Keratinocyte (primary cell): Measurements from ENCODE around the gene HMGB1. TPM values are rescaled to one million over a fixed set of nuclear protein-coding genes. Genes with fewer than 3 reads are reported as not detected.

Experiments used
- DNase-seq: peaks from one replicate; pipeline ENCODE4 v3.0.0-alpha.2; 2011; ENCODE audit warnings: low read depth, missing footprints, low spot score
- FAIRE-seq: peaks from 2 replicates; lab custom pipeline; 2011; peaks lifted over from hg19 to GRCh38; lab: Jason Lieb, UNC
- H2AFZ ChIP-seq: 2 replicates; pipeline ENCODE4 v1.6.0; 2012; ENCODE audit warnings: low read length, control low read depth, inconsistent platforms; ENCODE audit not compliant: control insufficient read depth
- H3K27ac ChIP-seq: 2 replicates; pipeline ENCODE4 v1.5.1; 2011; ENCODE audit warnings: low read length; ENCODE audit not compliant: control insufficient read depth, insufficient read depth
- H3K27me3 ChIP-seq: 3 replicates; pipeline ENCODE4 v1.6.0; 2011; ENCODE audit warnings: low read length; ENCODE audit not compliant: control insufficient read depth, insufficient read depth; ENCODE audit errors: extremely low read depth
- H3K36me3 ChIP-seq, 2 experiments: 2 replicates in 1 of 2; 3 replicates in 1 of 2; pipeline ENCODE4 v1.5.1; 2011; ENCODE audit warnings: low read length in 2 of 2, mild to moderate bottlenecking in 1 of 2; ENCODE audit not compliant: control insufficient read depth in 2 of 2, insufficient read depth in 2 of 2; ENCODE audit errors: extremely low read depth in 1 of 2
- H3K4me1 ChIP-seq: 3 replicates; pipeline ENCODE4 v1.5.1; 2011; ENCODE audit warnings: low read length; ENCODE audit not compliant: control insufficient read depth, insufficient read depth; ENCODE audit errors: extremely low read depth
- H3K4me2 ChIP-seq: 3 replicates; pipeline ENCODE4 v1.6.0; 2011; ENCODE audit warnings: low read depth, low read length; ENCODE audit not compliant: control insufficient read depth, insufficient read depth; ENCODE audit errors: extremely low read depth
- H3K4me3 ChIP-seq, 3 experiments: fragments of 200-600 bp in 1 of 3; sonication (generic) in 1 of 3; 2 replicates in 2 of 3; 3 replicates in 1 of 3; pipeline ENCODE4 v1.5.1; 2011 to 2016; ENCODE audit warnings: low read length in 3 of 3, mild to moderate bottlenecking in 3 of 3, control low read depth in 2 of 3, inconsistent platforms in 1 of 3, low read depth in 1 of 3, mixed read lengths in 1 of 3, mixed run types in 1 of 3, moderate library complexity in 1 of 3; ENCODE audit not compliant: control insufficient read depth in 2 of 3, insufficient read depth in 2 of 3; ENCODE audit errors: extremely low read depth in 1 of 3
- H3K79me2 ChIP-seq: 2 replicates; pipeline ENCODE4 v1.6.0; 2012; ENCODE audit warnings: low read length; ENCODE audit not compliant: control insufficient read depth, insufficient read depth
- H3K9ac ChIP-seq: 3 replicates; pipeline ENCODE4 v1.6.0; 2011; ENCODE audit warnings: low read length; ENCODE audit not compliant: control insufficient read depth, insufficient read depth; ENCODE audit errors: extremely low read depth
- H3K9me1 ChIP-seq: 3 replicates; pipeline ENCODE4 v1.6.0; 2011; ENCODE audit warnings: low read length; ENCODE audit not compliant: control insufficient read depth, insufficient read depth; ENCODE audit errors: extremely low read depth
- H3K9me3 ChIP-seq: 2 replicates; pipeline ENCODE4 v1.5.1; 2012; ENCODE audit warnings: low read depth, low read length; ENCODE audit not compliant: control insufficient read depth
- H4K20me1 ChIP-seq: 3 replicates; pipeline ENCODE4 v1.6.0; 2011; ENCODE audit warnings: low read length; ENCODE audit not compliant: control insufficient read depth, insufficient read depth; ENCODE audit errors: extremely low read depth
- EZH2 ChIP-seq: IDR thresholded peaks from one replicate; pipeline ENCODE4 v1.6.1; 2012; ENCODE audit warnings: inconsistent platforms, mild to moderate bottlenecking, low read length, moderate library complexity
- dilution Hi-C: fragments of 300-500 bp; cut with MboI; formaldehyde crosslinking; loops from one replicate; pipeline ENCODE4 v1.7.0; 2020; ENCODE audit warnings: low sequenced_read_pairs; ENCODE audit not compliant: extremely low pct_ligation_motif_present
- polyA plus RNA-seq, 5 experiments: library from polyadenylated mRNA; depleted of rRNA in 3 of 5; stranded (reverse) in 3 of 5; stranded (forward) in 1 of 5; unstranded in 1 of 5; fragments of >200 nt; gene quantifications; 1 replicate in 1 of 5; 2 replicates in 3 of 5; 3 replicates in 1 of 5; pipeline versions ENCODE4 v1.2.1 to v1.2.3, GENCODE V29; 2011 to 2012; ENCODE audit warnings: missing spikeins in 2 of 5, low read depth in 1 of 5, low replicate concordance in 1 of 5
- TF ChIP-seq, protein P1 (sequence below), 3 experiments: IDR thresholded peaks in 1 of 3; conservative IDR thresholded peaks in 1 of 3; optimal IDR thresholded peaks in 1 of 3; 2 replicates in 2 of 3; 3 replicates in 1 of 3; pipeline versions ENCODE3 to v1.5.1; 2011; ENCODE audit warnings: low read length in 3 of 3, mild to moderate bottlenecking in 3 of 3, moderate library complexity in 2 of 3, control low read depth in 1 of 3, inconsistent platforms in 1 of 3; ENCODE audit not compliant: insufficient read depth in 2 of 3; ENCODE audit errors: extremely low read depth in 1 of 3

HMGB1 gene
- polyA plus RNA-seq, 1 donor (not counting 4 experiments of a cell fraction or from before 2014, with no cell fraction given) = 221 TPM

DNA sequence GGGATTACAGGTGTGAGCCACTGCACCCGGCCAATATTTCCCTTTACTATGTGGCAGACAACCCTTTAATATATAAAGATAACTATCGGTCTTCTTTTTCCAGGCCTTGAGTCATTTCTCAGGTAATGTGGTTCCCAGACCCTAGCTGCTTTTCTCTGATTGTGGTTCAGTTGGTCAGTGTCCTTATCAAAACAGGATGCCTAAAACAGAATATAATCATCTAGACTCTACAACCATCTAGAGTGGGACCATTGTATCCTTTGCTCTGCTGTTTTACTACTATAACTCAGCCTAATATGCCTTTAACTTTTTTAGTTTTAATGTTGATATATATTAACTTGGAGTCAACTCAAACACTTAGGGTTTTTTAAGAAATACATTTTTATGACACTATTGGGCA lies 30.0 kb upstream of the HMGB1 start:
- Histone ChIP-seq H3K79me2 (no peaks in the 10 kb centered on the region), H3K9me3 (no peaks in the 10 kb centered on the region), H3K4me1 (no peaks in the 10 kb centered on the region), H2AFZ (no peak overlapping the region), H3K9me1 (no peaks in the 10 kb centered on the region), H3K27ac (no peak overlapping the region), H4K20me1 (no peaks in the 10 kb centered on the region), H3K4me3 (no peak overlapping the region), H3K4me2 (no peak overlapping the region), H3K36me3 (no peaks in the 10 kb centered on the region), H3K27me3 (no peaks in the 10 kb centered on the region), H3K9ac (no peak overlapping the region)
- FAIRE-seq (no peak), DNase-seq (no peak)
- dilution Hi-C loops = no loop called here
- no peak for TF ChIP-seq EZH2
- TF ChIP-seq, protein P1, sequence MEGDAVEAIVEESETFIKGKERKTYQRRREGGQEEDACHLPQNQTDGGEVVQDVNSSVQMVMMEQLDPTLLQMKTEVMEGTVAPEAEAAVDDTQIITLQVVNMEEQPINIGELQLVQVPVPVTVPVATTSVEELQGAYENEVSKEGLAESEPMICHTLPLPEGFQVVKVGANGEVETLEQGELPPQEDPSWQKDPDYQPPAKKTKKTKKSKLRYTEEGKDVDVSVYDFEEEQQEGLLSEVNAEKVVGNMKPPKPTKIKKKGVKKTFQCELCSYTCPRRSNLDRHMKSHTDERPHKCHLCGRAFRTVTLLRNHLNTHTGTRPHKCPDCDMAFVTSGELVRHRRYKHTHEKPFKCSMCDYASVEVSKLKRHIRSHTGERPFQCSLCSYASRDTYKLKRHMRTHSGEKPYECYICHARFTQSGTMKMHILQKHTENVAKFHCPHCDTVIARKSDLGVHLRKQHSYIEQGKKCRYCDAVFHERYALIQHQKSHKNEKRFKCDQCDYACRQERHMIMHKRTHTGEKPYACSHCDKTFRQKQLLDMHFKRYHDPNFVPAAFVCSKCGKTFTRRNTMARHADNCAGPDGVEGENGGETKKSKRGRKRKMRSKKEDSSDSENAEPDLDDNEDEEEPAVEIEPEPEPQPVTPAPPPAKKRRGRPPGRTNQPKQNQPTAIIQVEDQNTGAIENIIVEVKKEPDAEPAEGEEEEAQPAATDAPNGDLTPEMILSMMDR (optimal IDR thresholded peaks at IDR 0.05 in 1 of 3, IDR thresholded peaks at IDR 0.05 in 1 of 3, conservative IDR thresholded peaks at IDR 0.05 in 1 of 3; ENCODE audit: extremely low read depth in 1 of 3, insufficient read depth in 2 of 3, low read length in 3 of 3) = no peak

DNA sequence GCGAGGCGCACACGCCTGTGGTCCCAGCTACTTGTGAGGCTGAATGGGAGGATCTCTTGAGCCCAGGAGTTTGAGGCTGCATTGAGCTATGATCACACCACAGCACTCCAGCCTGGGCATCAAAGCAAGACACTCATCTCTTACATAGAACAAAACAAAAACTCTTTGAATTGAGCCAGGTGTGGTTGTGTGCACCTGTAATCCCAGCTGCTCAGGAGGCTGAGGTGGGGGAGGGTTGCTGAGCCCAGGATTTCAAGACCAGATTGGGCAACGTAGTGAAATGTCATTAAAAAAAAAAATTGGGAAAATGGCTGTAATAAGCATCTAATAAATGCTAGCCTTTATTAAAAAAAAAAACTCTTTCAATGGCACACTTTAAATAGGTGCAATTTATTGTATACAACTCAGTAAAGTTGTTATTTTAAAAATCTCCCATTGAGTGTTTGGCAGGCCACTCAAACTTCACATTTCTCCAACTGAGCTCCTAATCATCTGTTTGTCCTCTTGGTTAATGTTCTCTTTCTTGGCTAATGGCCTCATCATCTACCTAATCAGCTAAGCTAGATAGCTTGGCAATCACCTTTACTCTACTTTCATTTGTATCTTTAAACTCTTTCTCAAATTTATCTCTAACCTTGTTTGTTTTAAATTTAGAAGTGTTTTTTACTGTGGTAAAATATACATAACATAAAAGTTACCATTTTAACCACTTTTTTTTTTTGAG lies 28.1 kb upstream of the HMGB1 start:
- dilution Hi-C loops = no loop called here
- FAIRE-seq = no peak
- Histone ChIP-seq H4K20me1 (no peaks in the 10 kb centered on the region), H3K9me1 (no peaks in the 10 kb centered on the region), H3K27me3 (no peaks in the 10 kb centered on the region), H3K4me1 (no peaks in the 10 kb centered on the region), H3K9me3 (no peaks in the 10 kb centered on the region), H2AFZ (no peak overlapping the region), H3K79me2 (no peaks in the 10 kb centered on the region), H3K27ac (no peak overlapping the region), H3K9ac (no peak overlapping the region), H3K4me3 (no peak overlapping the region), H3K4me2 (no peak overlapping the region), H3K36me3 (no peaks in the 10 kb centered on the region)
- no peak for TF ChIP-seq EZH2
- TF ChIP-seq, protein P1 (optimal IDR thresholded peaks at IDR 0.05 in 1 of 3, IDR thresholded peaks at IDR 0.05 in 1 of 3, conservative IDR thresholded peaks at IDR 0.05 in 1 of 3; ENCODE audit: extremely low read depth in 1 of 3, insufficient read depth in 2 of 3, low read length in 3 of 3) = no peak
- no peak for DNase-seq
